Measurements from ENCODE around the gene KRTAP5-2. TPM values are rescaled to one million over a fixed set of nuclear protein-coding genes. Genes with fewer than 3 reads are reported as not detected.

KRTAP5-2 gene
- total RNA-seq, 1 experiment from 2014 or later = not detected

Other genes with a start within 250 kb of the KRTAP5-2 start
- gene BRSK2, start 208.4 kb downstream of the KRTAP5-2 start, total RNA-seq (2014; rRNA removed; shearing (Covaris generic)) = 5.2 and 9.2 TPM in 2 replicates
- gene MOB2, start 111.5 kb downstream of the KRTAP5-2 start, total RNA-seq (2014; rRNA removed; shearing (Covaris generic)) = 27.4 and 39.9 TPM in 2 replicates
- 1.5 and 8.9 TPM in 2 replicates for gene DUSP8, start 26.0 kb downstream of the KRTAP5-2 start, total RNA-seq (2014; rRNA removed; shearing (Covaris generic))
- not detected in 2 replicates for gene KRTAP5-1, start 13.0 kb downstream of the KRTAP5-2 start, total RNA-seq (2014; rRNA removed; shearing (Covaris generic))
- not detected in 2 replicates for gene KRTAP5-3, start 10.2 kb upstream of the KRTAP5-2 start, total RNA-seq (2014; rRNA removed; shearing (Covaris generic))
- not detected in 2 replicates for gene KRTAP5-4, start 23.8 kb upstream of the KRTAP5-2 start, total RNA-seq (2014; rRNA removed; shearing (Covaris generic))
- not detected in 2 replicates for gene KRTAP5-5, start 31.5 kb upstream of the KRTAP5-2 start, total RNA-seq (2014; rRNA removed; shearing (Covaris generic))
- not detected in 2 replicates for gene KRTAP5-6, start 98.9 kb upstream of the KRTAP5-2 start, total RNA-seq (2014; rRNA removed; shearing (Covaris generic))
- gene IFITM10, start 152.3 kb upstream of the KRTAP5-2 start, total RNA-seq (2014; rRNA removed; shearing (Covaris generic)) = not detected in 2 replicates
- gene CTSD, start 165.6 kb upstream of the KRTAP5-2 start, total RNA-seq (2014; rRNA removed; shearing (Covaris generic)) = 192 and 219 TPM in 2 replicates
- gene SYT8, start 236.7 kb upstream of the KRTAP5-2 start, total RNA-seq (2014; rRNA removed; shearing (Covaris generic)) = not detected in 2 replicates
- not detected in 2 replicates for gene TNNI2, start 240.7 kb upstream of the KRTAP5-2 start, total RNA-seq (2014; rRNA removed; shearing (Covaris generic))

Data from G401 (cell line).